GM18498 (cell line): ENCODE results near the gene RSRC1.
A peak's percentile ranks its signal among the peaks of the same experiment; 100 is the strongest.
"Not testable (repeated sequence)": the region's sequence is repeated elsewhere in the genome, so short reads cannot be mapped to it uniquely, and the experiment has no call there.

ENCODE experiments used
- ATAC-seq: cut with Tn5 transposase; IDR thresholded peaks from one replicate; pipeline ENCODE4 v1.9.1; 2021; ENCODE audit warnings: mild to moderate bottlenecking, moderate library complexity; ENCODE audit not compliant: unreplicated experiment

RSRC1 gene

DNA sequence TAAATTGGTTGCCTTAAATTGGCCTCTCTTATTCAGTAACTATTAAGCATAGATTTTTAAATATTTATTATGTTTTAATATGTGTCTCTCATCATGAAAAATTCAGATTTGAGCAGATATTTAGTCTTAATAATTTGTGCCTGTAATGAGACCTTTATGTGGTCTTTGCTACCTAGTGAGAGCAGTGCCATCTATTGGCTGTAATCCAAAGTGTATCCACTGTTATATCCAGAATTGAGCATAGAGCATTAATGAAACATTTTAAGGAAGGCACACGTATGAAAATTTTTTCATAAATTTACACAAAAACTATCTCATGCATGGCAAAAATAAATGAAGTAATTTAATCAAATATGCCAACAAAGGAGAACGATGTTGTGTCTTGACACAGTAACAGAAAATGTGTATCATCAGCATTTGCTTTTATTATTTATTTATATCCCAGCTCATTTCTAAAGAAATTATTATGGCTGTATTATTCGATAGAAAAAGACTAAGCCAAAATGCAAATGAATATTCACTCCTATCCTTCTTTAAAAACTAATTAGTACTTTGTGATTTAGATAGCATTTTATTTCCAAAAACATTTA lies 203.5 kb downstream of the RSRC1 start:
- ATAC-seq, result peak; percentile 65

DNA sequence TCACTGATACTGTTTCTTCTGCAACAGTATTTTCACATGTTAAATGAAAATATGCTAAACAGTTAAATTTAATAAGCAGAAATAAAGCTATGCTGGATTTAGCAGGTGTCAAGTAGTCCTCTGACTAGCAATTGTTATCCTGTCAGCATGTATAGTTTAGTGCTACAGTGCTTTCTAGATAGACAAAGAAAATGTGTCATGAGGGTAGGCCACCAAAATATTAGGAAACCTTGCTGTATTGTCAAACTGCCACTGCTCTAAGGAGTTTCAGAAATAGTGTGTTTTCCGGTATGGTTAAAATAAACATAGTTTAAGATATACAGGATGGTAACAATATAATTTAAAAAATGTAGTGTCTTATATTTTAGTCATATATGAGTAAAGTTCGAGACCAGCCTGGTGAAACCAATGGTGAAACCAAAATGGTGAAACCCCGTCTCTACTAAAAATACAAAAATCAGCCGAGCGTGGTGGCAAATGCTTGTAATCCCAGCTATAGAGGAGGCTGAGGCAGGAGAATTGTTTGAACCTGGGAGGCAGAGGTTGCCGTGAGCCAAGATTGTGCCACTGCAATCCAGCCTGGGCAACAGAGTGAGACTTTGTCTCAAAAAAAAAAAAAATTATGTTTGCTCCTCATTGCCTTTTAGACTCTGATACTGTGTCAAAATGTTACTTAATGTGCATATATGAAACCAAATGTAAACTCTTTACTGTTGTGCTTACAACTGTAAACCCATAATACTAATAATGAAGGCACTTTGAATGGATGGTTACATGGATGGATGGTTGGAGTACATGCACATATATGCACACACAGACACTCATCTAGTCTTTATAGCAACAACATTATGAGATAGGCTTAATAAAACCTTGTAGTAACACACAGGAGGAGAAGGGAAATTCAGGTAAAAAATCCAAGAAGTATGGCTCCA lies 204.8 kb downstream of the RSRC1 start:
- peak; percentile 49 for ATAC-seq

DNA sequence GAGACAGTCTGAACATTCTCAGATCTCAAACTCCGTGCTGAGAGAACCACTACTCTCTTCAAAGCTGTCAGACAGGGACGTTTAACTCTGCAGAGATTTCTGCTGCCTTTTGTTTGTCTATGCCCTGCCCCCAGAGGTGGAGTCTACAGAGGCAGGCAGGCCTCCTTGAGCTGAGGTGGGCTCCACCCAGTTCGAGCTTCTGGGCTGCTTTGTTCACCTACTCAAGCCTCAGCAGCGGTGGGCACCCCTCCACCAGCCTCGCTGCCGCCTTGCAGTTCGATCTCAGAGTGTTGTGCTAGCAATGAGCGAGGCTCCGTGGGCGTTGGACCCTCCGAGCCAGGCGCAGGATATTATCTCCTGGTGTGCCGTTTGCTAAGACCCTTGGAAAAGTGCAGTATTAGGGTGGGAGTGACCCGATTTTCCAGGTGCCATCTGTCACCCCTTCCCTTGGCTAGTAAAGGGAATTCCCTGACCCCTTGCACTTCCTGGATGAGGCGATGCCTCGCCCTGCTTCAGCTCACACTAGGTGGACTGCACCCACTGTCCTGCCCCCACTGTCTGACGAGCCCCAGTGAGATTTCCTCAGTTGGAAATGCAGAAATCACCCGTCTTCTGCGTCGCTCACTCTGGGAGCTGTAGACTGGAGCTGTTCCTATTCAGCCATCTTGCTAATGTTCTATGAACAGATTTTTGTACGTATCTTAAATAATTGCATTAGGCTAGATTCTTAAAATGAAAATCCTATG lies 220.0 kb downstream of the RSRC1 start:
- not testable (repeated sequence) for ATAC-seq

GRCh38 chr3:158330870-158331269 lies 221.0 kb downstream of the RSRC1 start:
- ATAC-seq, result no peak

DNA sequence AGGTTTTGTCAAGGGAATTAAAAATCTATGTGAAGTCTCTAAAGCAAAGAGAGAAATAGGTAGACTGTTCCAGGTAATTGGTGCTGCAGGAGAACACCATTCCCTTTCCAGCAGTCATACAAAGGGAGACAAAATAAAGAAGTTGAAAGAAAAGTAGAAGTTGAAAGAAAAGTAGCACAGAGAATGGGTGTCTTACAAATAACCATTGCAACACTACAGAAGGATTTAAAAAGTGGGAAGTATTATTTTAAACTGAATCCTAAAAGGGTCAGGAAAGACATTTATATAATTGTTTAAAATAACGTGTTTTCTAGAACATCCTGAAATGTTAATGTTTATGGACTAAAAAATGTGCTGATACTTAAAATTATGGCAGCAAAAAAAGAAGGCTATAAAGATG lies 223.8 kb downstream of the RSRC1 start:
- no peak for ATAC-seq

- ATAC-seq, result no peak
Observed at GRCh38 chr3:158337110-158337509, 227.2 kb downstream of the RSRC1 start.

DNA sequence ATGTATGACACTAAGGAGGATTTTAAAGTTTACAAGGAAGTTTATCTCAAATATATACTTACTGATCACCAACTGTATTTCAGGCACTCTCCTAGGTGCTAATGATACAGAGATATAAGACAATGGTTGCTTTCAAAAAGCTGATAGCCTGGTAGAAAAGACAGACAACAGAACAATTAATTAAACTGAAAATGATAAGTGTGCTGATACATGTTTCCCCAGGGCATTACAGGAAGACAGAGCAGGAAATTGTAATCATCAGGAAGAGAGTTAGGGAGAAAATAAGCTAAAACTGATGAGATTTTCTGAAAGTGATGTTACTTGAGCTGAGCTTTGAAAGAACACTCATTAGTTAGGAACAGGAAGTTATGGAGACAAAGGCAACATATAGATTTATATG lies 229.7 kb downstream of the RSRC1 start:
- ATAC-seq, result no peak

DNA sequence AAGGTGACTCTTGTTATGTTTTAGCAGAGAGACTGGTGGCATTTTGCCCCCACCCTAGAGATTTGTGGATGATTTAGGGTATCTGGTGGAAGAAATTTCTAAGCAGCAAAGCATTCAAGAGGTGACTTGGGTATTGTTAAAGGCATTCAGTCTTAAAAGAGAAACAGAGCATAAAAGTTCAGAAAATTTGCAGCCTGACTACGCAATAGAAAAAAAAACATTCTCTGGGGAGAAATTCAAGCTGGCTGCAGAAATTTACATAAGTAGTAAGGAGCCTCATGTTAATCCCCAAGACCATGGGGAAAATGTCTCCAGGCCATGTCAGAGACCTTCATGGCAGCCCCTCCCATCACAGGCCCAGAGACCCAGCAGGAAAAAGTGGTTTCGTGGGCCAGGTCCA lies 231.1 kb downstream of the RSRC1 start:
- not testable (repeated sequence) for ATAC-seq

DNA sequence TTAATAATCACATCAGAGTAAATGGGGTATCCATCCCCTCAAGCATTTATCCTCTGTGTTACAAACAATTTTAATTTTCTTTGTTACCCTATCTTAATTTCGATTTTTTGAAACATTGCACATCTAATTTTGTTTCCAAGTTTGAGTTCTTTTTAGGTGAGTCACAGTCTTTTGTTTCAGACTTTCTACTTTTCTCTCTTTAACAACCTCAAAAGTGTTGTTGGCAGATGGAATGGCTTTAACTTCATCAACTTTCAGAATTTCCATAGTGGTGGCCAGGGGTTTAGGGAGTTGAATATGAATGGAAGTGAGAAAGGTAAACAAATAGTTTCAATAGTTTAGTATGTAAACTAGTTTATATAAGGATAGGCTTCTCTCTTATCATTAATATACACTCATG lies 238.1 kb downstream of the RSRC1 start:
- ATAC-seq, result no peak

- ATAC-seq, result no peak
Observed at GRCh38 chr3:158350971-158351370, 241.1 kb downstream of the RSRC1 start.

DNA sequence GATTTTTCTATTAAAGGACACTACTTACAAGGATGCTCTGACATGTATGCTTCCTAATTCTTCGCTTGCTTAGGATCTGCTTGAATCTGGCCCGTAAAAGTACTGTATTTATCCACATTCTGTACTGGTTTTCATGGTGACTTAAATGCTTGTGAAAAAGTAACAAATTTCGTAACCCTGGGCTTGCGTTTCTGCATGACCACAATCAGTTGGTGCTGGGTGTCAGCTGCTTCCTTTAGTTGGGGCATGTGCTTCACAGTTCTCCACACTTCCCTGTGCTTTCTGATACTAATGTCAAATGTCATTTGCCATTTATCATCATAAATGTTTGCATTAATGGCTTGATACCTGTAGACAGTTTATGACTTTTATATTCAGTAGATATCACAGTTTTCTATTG lies 242.7 kb downstream of the RSRC1 start:
- ATAC-seq, result peak; percentile 53

DNA sequence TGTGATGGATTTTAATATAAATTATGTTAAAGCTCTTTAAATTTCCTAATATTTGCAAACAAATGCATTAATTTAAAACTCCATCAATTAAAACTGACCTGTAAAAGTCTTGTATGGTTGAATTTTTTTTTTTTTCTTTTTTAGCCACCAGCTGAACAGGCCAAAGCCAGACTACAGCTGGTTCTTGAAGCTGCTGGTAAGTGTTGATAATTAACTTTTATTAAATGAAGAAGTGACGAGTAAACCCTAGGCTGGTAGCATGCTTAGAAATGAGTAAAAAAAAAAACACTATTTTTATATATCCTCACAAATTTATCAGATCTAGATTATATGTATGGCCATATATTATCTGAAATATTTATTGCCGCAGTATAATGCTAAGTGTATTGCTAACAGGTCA lies 244.8 kb downstream of the RSRC1 start:
- ATAC-seq, result no peak

GRCh38 chr3:158355623-158356588 lies 246.0 kb downstream of the RSRC1 start:
- peak; percentile 92 for ATAC-seq

DNA sequence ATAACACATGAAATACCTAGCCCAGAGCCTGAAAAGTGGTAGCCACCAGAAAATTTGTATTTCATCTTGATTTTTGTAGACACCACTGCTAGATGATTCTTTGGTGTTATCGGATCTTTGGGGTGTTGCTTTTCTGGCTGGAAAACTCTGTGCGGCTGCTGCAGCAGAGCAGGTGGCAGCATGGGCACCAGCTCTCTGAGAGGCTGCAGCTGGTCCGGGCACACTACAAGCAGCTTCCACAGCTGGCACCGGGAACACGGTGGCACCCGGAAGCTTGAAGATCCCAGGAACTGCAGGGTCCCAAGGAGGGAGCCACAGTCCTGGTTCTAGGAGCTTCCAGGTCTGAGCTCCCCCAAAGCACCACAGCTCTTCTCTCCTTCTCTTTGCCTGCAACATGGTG lies 249.4 kb downstream of the RSRC1 start:
- ATAC-seq, result no peak

GRCh38 chr3:158360756-158361448 lies 251.0 kb downstream of the RSRC1 start:
- ATAC-seq, result no peak

DNA sequence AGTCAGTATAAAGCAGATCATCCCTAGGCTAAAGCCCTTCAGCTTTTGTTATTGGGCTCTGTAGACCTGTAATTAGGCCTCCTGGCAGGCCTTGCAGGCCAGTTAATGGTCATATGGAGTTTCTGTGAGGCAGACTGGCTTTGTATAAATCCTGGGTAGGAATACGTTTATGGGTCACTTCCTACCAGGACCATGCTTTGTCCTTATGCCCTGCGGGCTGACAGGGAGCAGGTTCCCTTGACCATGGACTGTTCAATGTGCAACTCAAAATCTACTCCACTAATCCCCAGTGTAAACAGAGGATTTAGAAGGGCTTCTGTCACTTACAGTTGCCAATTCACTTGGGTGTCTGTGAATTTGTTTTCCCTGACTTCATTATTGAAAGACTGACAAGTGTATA lies 258.4 kb downstream of the RSRC1 start:
- no peak for ATAC-seq

DNA sequence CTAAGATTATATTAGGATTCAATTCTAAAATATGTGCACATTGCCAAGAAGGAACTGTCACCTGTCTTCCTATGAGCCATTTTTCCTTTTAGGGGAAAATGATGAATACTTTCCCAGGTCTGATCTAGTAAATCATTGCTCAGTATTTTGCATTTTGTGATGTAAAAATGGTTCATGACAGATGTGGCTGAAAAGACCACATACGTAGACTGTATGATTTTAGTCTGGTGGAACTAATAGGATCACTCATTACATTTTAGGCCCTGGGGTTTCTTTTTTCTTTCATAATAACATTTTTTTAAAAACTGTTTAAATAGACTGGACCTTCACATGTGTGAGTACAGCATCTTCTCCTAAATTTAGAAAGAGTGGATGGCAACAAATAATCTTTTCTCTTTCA lies 259.4 kb downstream of the RSRC1 start:
- no peak for ATAC-seq

- no peak for ATAC-seq
Observed at GRCh38 chr3:158379517-158379916, 269.6 kb downstream of the RSRC1 start.

- no peak for ATAC-seq
Observed at GRCh38 chr3:158381262-158381868, 271.5 kb downstream of the RSRC1 start.

DNA sequence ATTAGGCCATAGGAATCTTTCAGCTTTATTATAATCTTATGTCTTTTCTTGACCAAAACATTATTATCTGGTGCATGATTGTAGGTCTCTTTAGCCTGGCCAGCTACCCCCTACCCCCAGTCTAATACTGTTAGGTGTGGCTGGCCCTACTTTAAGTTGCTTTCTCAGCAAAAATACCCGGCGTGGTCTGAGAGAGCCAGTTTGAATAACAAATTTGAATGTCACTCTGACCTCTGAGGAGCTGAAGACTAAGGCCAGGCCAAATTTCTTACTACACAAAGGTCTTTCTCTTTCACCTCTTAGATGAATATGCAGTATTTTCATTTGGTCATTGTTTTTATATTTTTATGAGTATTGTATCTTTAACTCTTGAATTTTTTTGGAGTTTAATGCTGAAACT lies 272.6 kb downstream of the RSRC1 start:
- ATAC-seq, result no peak
